Muscle of leg (tissue), 11 donors: ENCODE results near the gene KRTAP4-5. TPM values are rescaled to one million over a fixed set of nuclear protein-coding genes. Genes with fewer than 3 reads are reported as not detected.
"Not testable (repeated sequence)": the region's sequence is repeated elsewhere in the genome, so short reads cannot be mapped to it uniquely, and the experiment has no call there.

ENCODE experiments used
- DNase-seq: peaks from one replicate; pipeline ENCODE4 v3.0.0; 2013
- H3K27ac ChIP-seq: one replicate; pipeline ENCODE4 v1.5.1; 2013; ENCODE audit warnings: mild to moderate bottlenecking, low read length, control low read depth
- H3K27me3 ChIP-seq: one replicate; pipeline ENCODE4 v1.6.1; 2013; ENCODE audit warnings: low read length; ENCODE audit not compliant: control insufficient read depth, insufficient read depth
- H3K36me3 ChIP-seq: one replicate; pipeline ENCODE4 v1.6.1; 2013; ENCODE audit warnings: low read length; ENCODE audit not compliant: control insufficient read depth, insufficient read depth
- H3K4me1 ChIP-seq: one replicate; pipeline ENCODE4 v1.6.1; 2013; ENCODE audit warnings: low read length; ENCODE audit not compliant: control insufficient read depth, insufficient read depth
- H3K4me3 ChIP-seq: one replicate; pipeline ENCODE4 v1.5.1; 2013; ENCODE audit warnings: low read length, control low read depth
- H3K9me3 ChIP-seq: replicated peaks from 2 replicates; pipeline ENCODE4 v1.6.1; 2013; ENCODE audit warnings: low read depth, low read length; ENCODE audit not compliant: control insufficient read depth
- WGBS: methylation state at CpG from one replicate; pipeline ENCODE4 v1.1.5; 2013; ENCODE audit warnings: missing lambda C conversion rate; ENCODE audit not compliant: insufficient coverage; 5-methylcytosine and 5-hydroxymethylcytosine counted together
- polyA plus RNA-seq, 8 donors: library from polyadenylated mRNA; unstranded; fragments of 120-200 nt; gene quantifications; one replicate each; pipeline versions ENCODE4 v1.2.1 to v1.2.3, GENCODE V29; 2013; ENCODE audit warnings: inconsistent platforms in 1 of 8, low replicate concordance in 1 of 8; ENCODE audit not compliant: insufficient read length in 8 of 8, insufficient read depth in 1 of 8
- total RNA-seq: library from RNA; stranded (reverse); fragments of 120-200 nt; gene quantifications from one replicate; pipeline ENCODE4 v1.2.4, GENCODE V29; 2013

Gene KRTAP4-5
- total and polyA plus RNA-seq, 9 donors: not detected

DNA sequence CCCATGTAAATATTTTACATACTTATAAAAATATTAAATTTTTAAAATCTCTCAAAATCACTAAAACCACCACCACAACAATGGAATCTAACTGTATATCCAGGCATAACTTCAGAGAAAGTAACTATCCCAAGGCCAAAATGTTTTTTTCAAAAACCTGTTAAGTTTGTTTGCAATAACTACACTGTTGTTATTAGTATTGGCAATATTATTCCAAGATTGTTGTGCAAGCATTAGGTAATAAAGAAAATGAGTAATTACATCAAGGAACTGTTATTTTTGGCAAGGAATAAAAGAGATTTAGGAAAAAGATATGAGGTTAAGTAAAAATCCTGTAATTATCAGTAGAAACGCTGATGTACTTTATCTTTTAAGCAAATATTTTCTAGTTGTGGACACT lies 22.3 kb downstream of the KRTAP4-5 start:
- H3K9me3 ChIP-seq: peaks cover 2% of the 10 kb centered on the region
- no peak overlapping the region for H3K27ac ChIP-seq
- no peak for DNase-seq
- no peaks in the 10 kb centered on the region for H3K4me1 ChIP-seq
- H3K27me3 ChIP-seq: no peaks in the 10 kb centered on the region
- no peak overlapping the region for H3K4me3 ChIP-seq
- H3K36me3 ChIP-seq: no peaks in the 10 kb centered on the region
- WGBS: no CpG with 5 or more reads among the region's 1 CpG

DNA sequence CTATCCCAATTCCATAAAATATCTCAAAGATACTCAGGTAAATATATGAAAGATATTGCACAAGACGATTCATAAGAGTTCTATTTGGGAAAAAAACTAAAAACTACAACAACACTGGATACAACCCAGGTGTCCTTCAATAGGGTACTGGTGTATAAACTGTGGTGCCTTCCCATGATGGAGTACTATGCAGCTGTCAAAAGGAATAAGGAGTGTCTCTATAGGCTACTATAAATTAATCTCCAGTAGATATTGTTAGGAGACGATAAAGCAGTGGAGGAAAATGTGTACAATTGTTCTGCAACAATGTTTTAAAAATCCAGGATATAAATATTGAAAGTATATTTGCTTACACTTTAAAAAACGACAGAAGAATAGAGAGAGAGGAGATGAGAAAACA lies 23.2 kb downstream of the KRTAP4-5 start:
- WGBS: no CpG with 5 or more reads among the region's 3 CpGs
- DNase-seq: no peak
- Histone ChIP-seq H3K36me3 (no peaks in the 10 kb centered on the region), H3K27ac (no peak overlapping the region), H3K4me3 (no peak overlapping the region), H3K9me3 (peaks cover 2% of the 10 kb centered on the region), H3K27me3 (no peaks in the 10 kb centered on the region), H3K4me1 (no peaks in the 10 kb centered on the region)

DNA sequence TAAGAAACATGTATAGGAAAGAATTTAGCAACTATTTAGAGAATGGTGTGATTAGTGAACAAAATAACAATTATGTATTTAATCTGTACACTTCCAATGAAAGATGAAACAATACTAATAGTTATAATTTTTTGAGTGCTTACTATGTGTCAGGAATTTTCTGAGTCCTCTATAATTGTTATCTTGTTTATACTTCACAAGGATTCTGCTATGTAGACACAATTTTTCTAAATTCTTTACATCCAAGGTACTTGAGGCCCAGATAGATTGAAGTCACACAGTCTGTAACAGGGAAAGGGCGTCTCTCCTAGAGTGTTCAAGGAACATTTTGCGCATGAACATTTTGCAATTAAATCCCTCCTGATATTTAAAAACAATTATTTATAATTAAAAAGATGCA lies 24.6 kb downstream of the KRTAP4-5 start:
- Histone ChIP-seq H3K9me3 (peaks cover 2% of the 10 kb centered on the region), H3K36me3 (no peaks in the 10 kb centered on the region), H3K27ac (no peak overlapping the region), H3K27me3 (no peaks in the 10 kb centered on the region), H3K4me1 (no peaks in the 10 kb centered on the region), H3K4me3 (no peak overlapping the region)
- WGBS: no CpG with 5 or more reads among the region's 2 CpGs
- DNase-seq: no peak

DNA sequence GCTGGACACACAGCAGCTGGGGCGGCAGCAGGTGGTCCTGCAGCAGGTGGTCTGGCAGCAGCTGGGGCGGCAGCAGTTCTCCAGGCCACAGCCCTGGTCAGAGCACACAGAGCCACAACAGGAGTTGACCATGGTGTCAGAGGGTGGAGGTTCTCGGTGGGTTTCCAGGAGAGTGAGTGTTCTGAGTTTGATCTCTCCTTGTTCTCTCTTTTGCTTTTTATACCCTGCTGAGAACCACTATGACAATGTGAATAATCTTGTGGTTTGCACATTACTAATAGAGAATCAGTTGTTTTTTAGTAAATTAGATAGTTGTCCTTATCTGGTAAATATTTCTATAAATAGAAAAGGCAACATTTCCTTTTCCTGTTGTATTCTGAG lies 25.6 kb downstream of the KRTAP4-5 start, which contains the start of gene KRTAP4-12:
KRTAP4-12 (minus strand) TSS at position 192 of the 381 bp plus-strand sequence; CDS start at position 132, 60 bp downstream.
- not testable (repeated sequence) for H3K27me3 ChIP-seq, H3K36me3 ChIP-seq, H3K4me3 ChIP-seq, H3K4me1 ChIP-seq, H3K27ac ChIP-seq, H3K9me3 ChIP-seq, DNase-seq
- WGBS: 58% methylated on average over 2 of the region's 3 CpGs

DNA sequence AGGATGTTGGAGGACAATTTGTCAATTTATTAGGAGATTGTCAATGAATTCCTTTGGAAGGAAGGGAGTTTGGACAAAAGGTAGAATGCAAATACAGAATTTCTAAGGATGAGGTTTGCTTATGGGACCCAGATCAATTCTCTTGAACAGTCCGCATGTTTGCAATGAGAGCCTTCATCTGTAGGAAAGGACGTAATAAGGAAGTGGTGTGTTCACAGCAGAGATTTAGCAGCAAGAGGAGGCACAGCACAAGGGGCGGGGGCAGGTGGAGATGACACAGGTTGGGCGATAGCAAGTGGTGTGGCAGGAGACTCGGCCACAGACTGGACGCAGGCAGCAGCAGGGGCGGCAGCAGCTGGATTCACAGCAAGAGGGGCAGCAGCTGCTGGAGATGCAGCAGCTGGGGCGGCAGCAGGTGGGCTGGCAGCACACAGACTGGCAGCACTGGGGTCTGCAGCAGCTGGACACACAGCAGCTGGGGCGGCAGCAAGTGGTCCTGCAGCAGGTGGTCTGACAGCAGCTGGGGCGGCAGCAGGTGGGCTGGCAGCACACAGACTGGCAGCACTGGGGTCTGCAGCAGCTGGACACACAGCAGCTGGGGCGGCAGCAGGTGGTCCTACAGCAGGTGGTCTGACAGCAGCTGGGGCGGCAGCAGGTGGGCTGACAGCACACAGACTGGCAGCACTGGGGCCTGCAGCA lies 26.2 kb downstream of the KRTAP4-5 start:
- H3K27ac ChIP-seq, H3K36me3 ChIP-seq, H3K4me3 ChIP-seq, H3K27me3 ChIP-seq, H3K9me3 ChIP-seq, H3K4me1 ChIP-seq, DNase-seq: not testable (repeated sequence)
- 79% methylated on average over 12 of the region's 12 CpGs for WGBS

DNA sequence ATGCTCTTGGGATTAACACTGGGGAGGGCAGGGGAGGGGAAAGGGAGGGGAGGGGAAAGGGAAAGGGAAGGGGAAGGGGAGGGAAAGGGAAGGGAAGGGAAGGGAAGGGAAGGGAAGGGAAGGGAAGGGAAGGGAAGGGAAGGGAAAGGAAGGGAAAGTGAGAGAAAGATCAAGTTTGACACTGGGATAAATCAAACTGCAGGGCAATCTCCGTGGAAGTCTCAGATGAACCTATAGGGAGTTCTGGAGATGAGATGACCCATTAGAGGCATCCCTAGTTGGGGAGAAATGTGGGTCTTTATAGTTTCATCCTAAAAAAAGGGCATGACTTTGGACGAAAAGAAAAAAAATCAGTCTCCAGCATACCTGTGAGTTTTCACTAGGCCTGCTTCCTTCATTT lies 27.9 kb downstream of the KRTAP4-5 start:
- Histone ChIP-seq H3K4me1 (no peaks in the 10 kb centered on the region), H3K36me3 (no peaks in the 10 kb centered on the region), H3K4me3 (no peak overlapping the region), H3K27me3 (no peaks in the 10 kb centered on the region), H3K9me3 (peaks cover 2% of the 10 kb centered on the region), H3K27ac (no peak overlapping the region)
- DNase-seq: no peak
- 91% methylated on average over 1 of the region's 2 CpGs for WGBS

DNA sequence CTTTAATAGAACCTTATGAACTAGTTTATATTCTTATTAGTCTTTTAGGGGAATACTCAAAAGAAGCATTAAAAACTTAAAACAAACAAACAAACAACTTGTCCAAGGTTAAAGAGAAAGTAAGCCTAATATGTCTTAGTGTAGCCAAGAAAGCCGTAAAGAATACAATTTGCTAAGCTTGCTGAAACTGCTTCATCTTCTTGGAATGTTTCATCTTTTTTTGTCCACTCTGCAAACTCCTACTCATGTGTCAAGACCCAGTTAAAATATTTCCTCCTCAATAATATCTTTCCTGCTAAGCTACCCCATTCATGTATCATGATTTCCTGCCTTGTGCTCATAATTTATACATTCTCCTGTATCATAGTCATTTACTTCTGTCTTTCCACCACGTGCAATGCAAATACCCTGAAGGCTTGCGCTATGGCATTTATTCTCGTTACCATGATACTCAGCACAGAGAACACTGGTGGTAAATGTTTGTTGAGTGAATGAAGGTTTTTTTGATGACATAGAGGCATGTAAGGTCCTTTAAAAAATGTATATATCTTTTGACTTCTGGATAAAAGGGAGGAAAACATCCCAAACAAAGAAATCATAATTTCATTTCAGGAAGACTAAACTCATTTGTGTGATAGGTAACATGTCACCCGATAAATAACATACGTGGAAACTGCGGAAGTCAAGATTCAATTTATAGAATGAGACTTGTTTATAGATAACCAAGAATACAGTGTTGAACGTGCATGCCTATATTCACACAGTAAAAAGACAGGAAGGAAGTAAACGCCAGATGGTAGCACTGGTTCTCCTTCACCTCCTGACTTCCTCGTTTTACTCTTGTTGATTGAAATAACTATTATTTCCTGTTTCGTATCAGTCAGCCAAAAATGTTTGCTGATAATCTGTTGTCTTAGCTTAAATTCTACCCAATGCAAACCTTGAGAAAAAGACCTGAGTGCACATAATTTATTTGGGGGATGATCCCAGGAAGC lies 29.6 kb downstream of the KRTAP4-5 start:
- not testable (repeated sequence) for H3K36me3 ChIP-seq, H3K4me1 ChIP-seq, H3K27ac ChIP-seq, H3K27me3 ChIP-seq, H3K4me3 ChIP-seq, H3K9me3 ChIP-seq
- peak; percentile 22 for DNase-seq
- no CpG with 5 or more reads among the region's 11 CpGs for WGBS

DNA sequence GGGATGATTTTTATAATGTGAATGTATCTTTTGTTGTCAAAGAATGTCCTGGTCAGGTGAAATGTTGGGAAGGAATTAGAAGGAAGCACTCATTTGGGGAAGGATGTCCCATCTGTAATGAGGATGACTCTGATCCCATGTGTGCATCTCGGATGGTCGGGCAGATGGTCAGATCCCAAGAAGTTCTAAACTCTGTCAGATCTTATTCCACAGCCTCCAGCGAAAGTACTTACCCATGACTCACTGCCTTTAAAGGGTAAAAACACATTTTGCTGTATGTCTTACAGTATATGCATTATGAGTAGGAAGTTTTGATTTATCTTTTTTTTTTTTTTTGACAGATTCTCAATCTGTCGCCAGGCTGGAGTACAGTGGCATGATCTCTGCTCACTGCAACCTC lies 30.9 kb downstream of the KRTAP4-5 start:
- no CpG with 5 or more reads among the region's 4 CpGs for WGBS
- Histone ChIP-seq H3K36me3 (no peaks in the 10 kb centered on the region), H3K27me3 (no peaks in the 10 kb centered on the region)

DNA sequence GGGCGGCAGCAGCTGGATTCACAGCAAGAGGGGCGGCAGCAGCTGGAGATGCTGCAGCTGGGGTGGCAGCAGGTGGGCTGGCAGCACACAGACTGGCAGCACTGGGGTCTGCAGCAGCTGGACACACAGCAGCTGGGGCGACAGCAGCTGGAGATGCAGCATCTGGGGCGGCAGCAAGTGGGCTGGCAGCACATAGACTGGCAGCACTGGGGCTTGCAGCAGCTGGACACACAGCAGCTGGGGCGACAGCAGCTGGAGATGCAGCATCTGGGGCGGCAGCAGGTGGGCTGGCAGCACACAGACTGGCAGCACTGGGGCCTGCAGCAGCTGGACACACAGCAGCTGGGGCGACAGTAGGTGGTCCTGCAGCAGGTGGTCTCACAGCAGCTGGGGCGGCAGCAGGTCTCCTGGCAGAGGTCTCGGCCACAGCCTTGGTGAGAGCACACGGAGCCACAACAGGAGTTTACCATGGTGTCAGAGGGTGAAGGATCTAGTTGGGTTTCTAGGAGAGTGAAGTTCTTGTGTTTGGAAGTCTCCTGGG lies 31.7 kb downstream of the KRTAP4-5 start, which contains the start of gene KRTAP4-11:
KRTAP4-11 (minus strand) TSS at position 528 of the 541 bp plus-strand sequence; CDS start at position 470, 58 bp downstream.
- not testable (repeated sequence) for H3K4me1 ChIP-seq, DNase-seq, H3K9me3 ChIP-seq, H3K27ac ChIP-seq, H3K36me3 ChIP-seq, H3K27me3 ChIP-seq, H3K4me3 ChIP-seq
- 73% methylated on average over 9 of the region's 10 CpGs for WGBS

More for the DNA sequence above, 30.9 kb downstream of the KRTAP4-5 start:
- H3K27ac ChIP-seq: no peak overlapping the region
- H3K4me1 ChIP-seq: no peaks in the 10 kb centered on the region
- no peak overlapping the region for H3K4me3 ChIP-seq
- peaks cover 2% of the 10 kb centered on the region for H3K9me3 ChIP-seq
- DNase-seq: no peak

DNA sequence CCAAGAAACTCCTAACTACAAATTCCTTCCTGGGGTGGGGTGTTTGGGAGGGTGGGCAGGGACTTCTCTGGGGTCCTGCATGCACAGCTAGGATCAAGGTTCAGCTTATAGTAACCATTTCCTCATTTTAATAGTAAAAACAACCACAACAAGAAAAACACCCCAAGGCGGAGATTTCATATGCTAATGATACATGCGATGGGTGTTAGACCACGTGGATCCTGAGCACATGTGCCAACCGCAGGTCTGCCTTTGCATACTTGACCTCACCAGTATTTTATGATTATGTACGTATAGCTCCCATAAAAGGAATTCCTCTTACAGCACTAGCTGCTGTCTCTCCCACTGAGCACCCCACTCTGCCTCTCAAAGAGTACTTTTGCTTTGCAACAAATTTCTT lies 33.3 kb downstream of the KRTAP4-5 start:
- H3K36me3 ChIP-seq: no peaks in the 10 kb centered on the region
- DNase-seq: peak; percentile 12
- no peaks in the 10 kb centered on the region for H3K9me3 ChIP-seq
- no peaks in the 10 kb centered on the region for H3K27me3 ChIP-seq
- WGBS: 85% methylated on average over 2 of the region's 5 CpGs
- no peaks in the 10 kb centered on the region for H3K4me1 ChIP-seq
- H3K27ac ChIP-seq: no peak overlapping the region
- no peak overlapping the region for H3K4me3 ChIP-seq
